Keratinocyte (primary cell): ENCODE data around the gene HTR5A. TPM values are rescaled to one million over a fixed set of nuclear protein-coding genes. Genes with fewer than 3 reads are reported as not detected.

Experiments used
- DNase-seq: peaks from one replicate; pipeline ENCODE4 v3.0.0-alpha.2; 2011; ENCODE audit warnings: low read depth, missing footprints, low spot score
- FAIRE-seq: peaks from 2 replicates; lab custom pipeline; 2011; peaks lifted over from hg19 to GRCh38; lab: Jason Lieb, UNC
- H2AFZ ChIP-seq: 2 replicates; pipeline ENCODE4 v1.6.0; 2012; ENCODE audit warnings: low read length, control low read depth, inconsistent platforms; ENCODE audit not compliant: control insufficient read depth
- H3K27ac ChIP-seq: 2 replicates; pipeline ENCODE4 v1.5.1; 2011; ENCODE audit warnings: low read length; ENCODE audit not compliant: control insufficient read depth, insufficient read depth
- H3K27me3 ChIP-seq: 3 replicates; pipeline ENCODE4 v1.6.0; 2011; ENCODE audit warnings: low read length; ENCODE audit not compliant: control insufficient read depth, insufficient read depth; ENCODE audit errors: extremely low read depth
- H3K36me3 ChIP-seq, 2 experiments: 2 replicates in 1 of 2; 3 replicates in 1 of 2; pipeline ENCODE4 v1.5.1; 2011; ENCODE audit warnings: low read length in 2 of 2, mild to moderate bottlenecking in 1 of 2; ENCODE audit not compliant: control insufficient read depth in 2 of 2, insufficient read depth in 2 of 2; ENCODE audit errors: extremely low read depth in 1 of 2
- H3K4me1 ChIP-seq: 3 replicates; pipeline ENCODE4 v1.5.1; 2011; ENCODE audit warnings: low read length; ENCODE audit not compliant: control insufficient read depth, insufficient read depth; ENCODE audit errors: extremely low read depth
- H3K4me2 ChIP-seq: 3 replicates; pipeline ENCODE4 v1.6.0; 2011; ENCODE audit warnings: low read depth, low read length; ENCODE audit not compliant: control insufficient read depth, insufficient read depth; ENCODE audit errors: extremely low read depth
- H3K4me3 ChIP-seq, 3 experiments: fragments of 200-600 bp in 1 of 3; sonication (generic) in 1 of 3; 2 replicates in 2 of 3; 3 replicates in 1 of 3; pipeline ENCODE4 v1.5.1; 2011 to 2016; ENCODE audit warnings: low read length in 3 of 3, mild to moderate bottlenecking in 3 of 3, control low read depth in 2 of 3, inconsistent platforms in 1 of 3, low read depth in 1 of 3, mixed read lengths in 1 of 3, mixed run types in 1 of 3, moderate library complexity in 1 of 3; ENCODE audit not compliant: control insufficient read depth in 2 of 3, insufficient read depth in 2 of 3; ENCODE audit errors: extremely low read depth in 1 of 3
- H3K79me2 ChIP-seq: 2 replicates; pipeline ENCODE4 v1.6.0; 2012; ENCODE audit warnings: low read length; ENCODE audit not compliant: control insufficient read depth, insufficient read depth
- H3K9ac ChIP-seq: 3 replicates; pipeline ENCODE4 v1.6.0; 2011; ENCODE audit warnings: low read length; ENCODE audit not compliant: control insufficient read depth, insufficient read depth; ENCODE audit errors: extremely low read depth
- H3K9me1 ChIP-seq: 3 replicates; pipeline ENCODE4 v1.6.0; 2011; ENCODE audit warnings: low read length; ENCODE audit not compliant: control insufficient read depth, insufficient read depth; ENCODE audit errors: extremely low read depth
- H3K9me3 ChIP-seq: 2 replicates; pipeline ENCODE4 v1.5.1; 2012; ENCODE audit warnings: low read depth, low read length; ENCODE audit not compliant: control insufficient read depth
- H4K20me1 ChIP-seq: 3 replicates; pipeline ENCODE4 v1.6.0; 2011; ENCODE audit warnings: low read length; ENCODE audit not compliant: control insufficient read depth, insufficient read depth; ENCODE audit errors: extremely low read depth
- CTCF ChIP-seq, 3 experiments: IDR thresholded peaks in 1 of 3; conservative IDR thresholded peaks in 1 of 3; optimal IDR thresholded peaks in 1 of 3; 2 replicates in 2 of 3; 3 replicates in 1 of 3; pipeline versions ENCODE3 to v1.5.1; 2011; ENCODE audit warnings: low read length in 3 of 3, mild to moderate bottlenecking in 3 of 3, moderate library complexity in 2 of 3, control low read depth in 1 of 3, inconsistent platforms in 1 of 3; ENCODE audit not compliant: insufficient read depth in 2 of 3; ENCODE audit errors: extremely low read depth in 1 of 3
- EZH2 ChIP-seq: IDR thresholded peaks from one replicate; pipeline ENCODE4 v1.6.1; 2012; ENCODE audit warnings: inconsistent platforms, mild to moderate bottlenecking, low read length, moderate library complexity
- dilution Hi-C: fragments of 300-500 bp; cut with MboI; formaldehyde crosslinking; loops from one replicate; pipeline ENCODE4 v1.7.0; 2020; ENCODE audit warnings: low sequenced_read_pairs; ENCODE audit not compliant: extremely low pct_ligation_motif_present
- polyA plus RNA-seq, 5 experiments: library from polyadenylated mRNA; depleted of rRNA in 3 of 5; stranded (reverse) in 3 of 5; stranded (forward) in 1 of 5; unstranded in 1 of 5; fragments of >200 nt; gene quantifications; 1 replicate in 1 of 5; 2 replicates in 3 of 5; 3 replicates in 1 of 5; pipeline versions ENCODE4 v1.2.1 to v1.2.3, GENCODE V29; 2011 to 2012; ENCODE audit warnings: missing spikeins in 2 of 5, low read depth in 1 of 5, low replicate concordance in 1 of 5

Gene HTR5A
- polyA plus RNA-seq, 1 donor (not counting 4 experiments of a cell fraction or from before 2014, with no cell fraction given), result not detected

GRCh38 chr7:155115288-155115687, 45.2 kb downstream of the HTR5A start:
- Histone ChIP-seq H4K20me1 (no peaks in the 10 kb centered on the region), H3K36me3 (no peaks in the 10 kb centered on the region), H3K4me1 (no peaks in the 10 kb centered on the region), H3K4me2 (no peak overlapping the region), H3K27ac (no peak overlapping the region), H3K27me3 (no peaks in the 10 kb centered on the region), H3K9me3 (no peaks in the 10 kb centered on the region), H3K9me1 (no peaks in the 10 kb centered on the region), H3K79me2 (no peaks in the 10 kb centered on the region), H3K4me3 (no peak overlapping the region), H3K9ac (no peak overlapping the region), H2AFZ (no peak overlapping the region)
- no peak for FAIRE-seq
- dilution Hi-C loops, result no loop called here
- no peak for DNase-seq
- TF ChIP-seq EZH2 (no peak), CTCF (optimal IDR thresholded peaks at IDR 0.05 in 1 of 3, IDR thresholded peaks at IDR 0.05 in 1 of 3, conservative IDR thresholded peaks at IDR 0.05 in 1 of 3; ENCODE audit: extremely low read depth in 1 of 3, insufficient read depth in 2 of 3, low read length in 3 of 3) (no peak)

- Histone ChIP-seq H2AFZ (no peak overlapping the region), H3K9me1 (no peaks in the 10 kb centered on the region), H3K27me3 (no peaks in the 10 kb centered on the region), H3K27ac (no peak overlapping the region), H3K4me1 (no peaks in the 10 kb centered on the region), H3K36me3 (no peaks in the 10 kb centered on the region), H4K20me1 (no peaks in the 10 kb centered on the region), H3K4me3 (no peak overlapping the region), H3K9me3 (peaks cover 4% of the 10 kb centered on the region), H3K4me2 (no peak overlapping the region), H3K9ac (no peak overlapping the region), H3K79me2 (no peaks in the 10 kb centered on the region)
- TF ChIP-seq EZH2 (no peak), CTCF (optimal IDR thresholded peaks at IDR 0.05 in 1 of 3, IDR thresholded peaks at IDR 0.05 in 1 of 3, conservative IDR thresholded peaks at IDR 0.05 in 1 of 3; ENCODE audit: extremely low read depth in 1 of 3, insufficient read depth in 2 of 3, low read length in 3 of 3) (no peak)
- DNase-seq (no peak), FAIRE-seq (no peak)
- dilution Hi-C loops, result no loop called here
Measured at GRCh38 chr7:155119801-155120382, 49.8 kb downstream of the HTR5A start.
